ENCODE data around the gene NEU1. TPM values are rescaled to one million over a fixed set of nuclear protein-coding genes. Genes with fewer than 3 reads are reported as not detected.
"Not testable (repeated sequence)": the region's sequence is repeated elsewhere in the genome, so short reads cannot be mapped to it uniquely, and the experiment has no call there.

NEU1 gene
- total and polyA plus RNA-seq, 5 donors from 2014 or later, result 26.4 to 32.4 (median 29.1) TPM

GRCh38 chr6:31842053-31842452, 20.6 kb downstream of the NEU1 start:
- Histone ChIP-seq H3K27ac (ENCODE audit: insufficient read depth, low read length, poor library complexity, severe bottlenecking) (no peak overlapping the region), H3K27me3 (ENCODE audit: control insufficient read depth, insufficient read depth, low read length) (no peaks in the 10 kb centered on the region), H3K4me1 (ENCODE audit: control insufficient read depth, insufficient read depth, low read length, poor library complexity, severe bottlenecking) (peaks cover 16% of the 10 kb centered on the region), H3K36me3 (ENCODE audit: control insufficient read depth, insufficient read depth, low read length) (peaks cover 32% of the 10 kb centered on the region), H3K9me3 (ENCODE audit: control insufficient read depth in 2 of 2, low read length in 2 of 2) (no peaks in the 10 kb centered on the region), H3K4me3 (ENCODE audit: low read depth, low read length) (no peak overlapping the region)
- peaks cover 9 to 28% (median 17%) of the 10 kb centered on the region in 4 donors for H3K4me1 Mint-ChIP-seq
- no peaks in the 10 kb centered on the region for H3K27me3 Mint-ChIP-seq
- no peak for DNase-seq
- H3K36me3 Mint-ChIP-seq, result peaks cover 14% of the 10 kb centered on the region
- H3K4me3 Mint-ChIP-seq, result no peak overlapping the region
- H3K9me3 Mint-ChIP-seq, result peaks cover 0 to 1% (median 0%) of the 10 kb centered on the region in 7 donors
- ATAC-seq (ENCODE audit: low read depth in 2 of 2), result no peak
- no peak overlapping the region for H3K27ac Mint-ChIP-seq

GRCh38 chr6:31839779-31840126, 22.9 kb downstream of the NEU1 start:
- peaks cover 23% of the 10 kb centered on the region for H3K36me3 Mint-ChIP-seq
- H3K27me3 ChIP-seq (ENCODE audit: control insufficient read depth, insufficient read depth, low read length); H3K9me3 ChIP-seq (ENCODE audit: control insufficient read depth in 2 of 2, low read length in 2 of 2); H3K4me3 ChIP-seq (ENCODE audit: low read depth, low read length); ATAC-seq (ENCODE audit: low read depth in 2 of 2); H3K27me3 Mint-ChIP-seq; H3K9me3 Mint-ChIP-seq; H3K27ac ChIP-seq (ENCODE audit: insufficient read depth, low read length, poor library complexity, severe bottlenecking); DNase-seq; H3K27ac Mint-ChIP-seq: not testable (repeated sequence)
- H3K4me3 Mint-ChIP-seq, result peak overlapping the region in 1 of 4 donors; percentile 99
- peaks cover 38% of the 10 kb centered on the region for H3K4me1 ChIP-seq (ENCODE audit: control insufficient read depth, insufficient read depth, low read length, poor library complexity, severe bottlenecking)
- peaks cover 32% of the 10 kb centered on the region for H3K36me3 ChIP-seq (ENCODE audit: control insufficient read depth, insufficient read depth, low read length)
- peaks cover 16 to 47% (median 29%) of the 10 kb centered on the region in 4 donors for H3K4me1 Mint-ChIP-seq

GRCh38 chr6:31838968-31839367, 23.7 kb downstream of the NEU1 start:
- Histone ChIP-seq H3K4me3 (ENCODE audit: low read depth, low read length) (no peak overlapping the region), H3K36me3 (ENCODE audit: control insufficient read depth, insufficient read depth, low read length) (peaks cover 32% of the 10 kb centered on the region), H3K27me3 (ENCODE audit: control insufficient read depth, insufficient read depth, low read length) (no peaks in the 10 kb centered on the region), H3K4me1 (ENCODE audit: control insufficient read depth, insufficient read depth, low read length, poor library complexity, severe bottlenecking) (peaks cover 38% of the 10 kb centered on the region), H3K9me3 (ENCODE audit: control insufficient read depth in 2 of 2, low read length in 2 of 2) (no peaks in the 10 kb centered on the region), H3K27ac (ENCODE audit: insufficient read depth, low read length, poor library complexity, severe bottlenecking) (no peak overlapping the region)
- H3K27ac Mint-ChIP-seq, result peak overlapping the region in 2 of 3 donors; percentile 43 to 44
- peaks cover 24% of the 10 kb centered on the region for H3K36me3 Mint-ChIP-seq
- peak overlapping the region in 2 of 4 donors; percentile 41 to 99 for H3K4me3 Mint-ChIP-seq
- DNase-seq, result no peak
- peaks cover 24 to 54% (median 33%) of the 10 kb centered on the region in 4 donors for H3K4me1 Mint-ChIP-seq
- no peak for ATAC-seq (ENCODE audit: low read depth in 2 of 2)
- H3K9me3 Mint-ChIP-seq, result peaks cover 0 to 1% (median 0%) of the 10 kb centered on the region in 7 donors
- H3K27me3 Mint-ChIP-seq, result no peaks in the 10 kb centered on the region

GRCh38 chr6:31838114-31838553, 24.5 kb downstream of the NEU1 start:
- H3K27ac ChIP-seq (ENCODE audit: insufficient read depth, low read length, poor library complexity, severe bottlenecking), result peak overlapping the region; percentile 6
- H3K27me3 Mint-ChIP-seq; H3K9me3 ChIP-seq (ENCODE audit: control insufficient read depth in 2 of 2, low read length in 2 of 2); ATAC-seq (ENCODE audit: low read depth in 2 of 2); H3K27me3 ChIP-seq (ENCODE audit: control insufficient read depth, insufficient read depth, low read length); H3K9me3 Mint-ChIP-seq; DNase-seq: not testable (repeated sequence)
- H3K27ac Mint-ChIP-seq, result peak overlapping the region in 2 of 3 donors; percentile 55 to 100
- H3K4me3 Mint-ChIP-seq, result peak overlapping the region; percentile 61 to 100 (median 98)
- peaks cover 38% of the 10 kb centered on the region for H3K4me1 ChIP-seq (ENCODE audit: control insufficient read depth, insufficient read depth, low read length, poor library complexity, severe bottlenecking)
- H3K4me1 Mint-ChIP-seq, result peaks cover 24 to 56% (median 33%) of the 10 kb centered on the region in 4 donors
- peaks cover 24% of the 10 kb centered on the region for H3K36me3 Mint-ChIP-seq
- peak overlapping the region; percentile 96 for H3K4me3 ChIP-seq (ENCODE audit: low read depth, low read length)
- peaks cover 32% of the 10 kb centered on the region for H3K36me3 ChIP-seq (ENCODE audit: control insufficient read depth, insufficient read depth, low read length)

GRCh38 chr6:31837369-31838113, 25.1 kb downstream of the NEU1 start:
- Histone ChIP-seq H3K27ac (ENCODE audit: insufficient read depth, low read length, poor library complexity, severe bottlenecking) (peak overlapping the region; percentile 97), H3K4me3 (ENCODE audit: low read depth, low read length) (peak overlapping the region; percentile 96), H3K4me1 (ENCODE audit: control insufficient read depth, insufficient read depth, low read length, poor library complexity, severe bottlenecking) (peaks cover 38% of the 10 kb centered on the region), H3K9me3 (ENCODE audit: control insufficient read depth in 2 of 2, low read length in 2 of 2) (no peaks in the 10 kb centered on the region), H3K36me3 (ENCODE audit: control insufficient read depth, insufficient read depth, low read length) (peaks cover 32% of the 10 kb centered on the region), H3K27me3 (ENCODE audit: control insufficient read depth, insufficient read depth, low read length) (no peaks in the 10 kb centered on the region)
- ATAC-seq (ENCODE audit: low read depth in 2 of 2) (no peak), DNase-seq (no peak)
- H3K9me3 Mint-ChIP-seq, result peaks cover 0 to 1% (median 0%) of the 10 kb centered on the region in 7 donors
- H3K27me3 Mint-ChIP-seq, result no peaks in the 10 kb centered on the region
- peak overlapping the region; percentile 96 to 100 (median 99) for H3K4me3 Mint-ChIP-seq
- H3K4me1 Mint-ChIP-seq, result peaks cover 24 to 56% (median 33%) of the 10 kb centered on the region in 4 donors
- peak overlapping the region; percentile 96 to 100 (median 99) for H3K27ac Mint-ChIP-seq
- H3K36me3 Mint-ChIP-seq, result peaks cover 24% of the 10 kb centered on the region

GRCh38 chr6:31836474-31837368, 25.9 kb downstream of the NEU1 start:
- Mint-ChIP-seq H3K27ac (peak overlapping the region; percentile 96 to 100 (median 99)), H3K4me1 (peaks cover 24 to 56% (median 33%) of the 10 kb centered on the region in 4 donors), H3K27me3 (no peaks in the 10 kb centered on the region), H3K36me3 (peaks cover 24% of the 10 kb centered on the region), H3K9me3 (peaks cover 0 to 1% (median 0%) of the 10 kb centered on the region in 7 donors), H3K4me3 (peak overlapping the region; percentile 96 to 100 (median 99))
- no peaks in the 10 kb centered on the region for H3K9me3 ChIP-seq (ENCODE audit: control insufficient read depth in 2 of 2, low read length in 2 of 2)
- no peaks in the 10 kb centered on the region for H3K27me3 ChIP-seq (ENCODE audit: control insufficient read depth, insufficient read depth, low read length)
- ATAC-seq (ENCODE audit: low read depth in 2 of 2) (no peak), DNase-seq (peak in 1 of 3 donors; percentile 50)
- peak overlapping the region; percentile 97 for H3K27ac ChIP-seq (ENCODE audit: insufficient read depth, low read length, poor library complexity, severe bottlenecking)
- peaks cover 40% of the 10 kb centered on the region for H3K4me1 ChIP-seq (ENCODE audit: control insufficient read depth, insufficient read depth, low read length, poor library complexity, severe bottlenecking)
- H3K4me3 ChIP-seq (ENCODE audit: low read depth, low read length), result peak overlapping the region; percentile 96
- H3K36me3 ChIP-seq (ENCODE audit: control insufficient read depth, insufficient read depth, low read length), result peaks cover 32% of the 10 kb centered on the region

- peaks cover 46% of the 10 kb centered on the region for H3K4me1 ChIP-seq (ENCODE audit: control insufficient read depth, insufficient read depth, low read length, poor library complexity, severe bottlenecking)
- DNase-seq (no peak), ATAC-seq (ENCODE audit: low read depth in 2 of 2) (no peak)
- peak overlapping the region; percentile 96 for H3K4me3 ChIP-seq (ENCODE audit: low read depth, low read length)
- Mint-ChIP-seq H3K9me3 (peaks cover 0 to 1% (median 0%) of the 10 kb centered on the region in 7 donors), H3K4me1 (peaks cover 24 to 58% (median 36%) of the 10 kb centered on the region in 4 donors), H3K27me3 (no peaks in the 10 kb centered on the region), H3K4me3 (peak overlapping the region; percentile 96 to 100 (median 99)), H3K36me3 (peaks cover 24% of the 10 kb centered on the region), H3K27ac (peak overlapping the region; percentile 96 to 100 (median 99))
- H3K36me3 ChIP-seq (ENCODE audit: control insufficient read depth, insufficient read depth, low read length), result peaks cover 30% of the 10 kb centered on the region
- H3K27me3 ChIP-seq (ENCODE audit: control insufficient read depth, insufficient read depth, low read length), result no peaks in the 10 kb centered on the region
- H3K9me3 ChIP-seq (ENCODE audit: control insufficient read depth in 2 of 2, low read length in 2 of 2), result no peaks in the 10 kb centered on the region
- peak overlapping the region; percentile 97 for H3K27ac ChIP-seq (ENCODE audit: insufficient read depth, low read length, poor library complexity, severe bottlenecking)
Observed at GRCh38 chr6:31836047-31836473, 26.6 kb downstream of the NEU1 start.
